Measurements from ENCODE around the gene CLRN1. TPM values are rescaled to one million over a fixed set of nuclear protein-coding genes. Genes with fewer than 3 reads are reported as not detected.

Gene CLRN1
- total RNA-seq, 1 donor from 2014 or later: not detected

GRCh38 chr3:151012753-151013152 lies 40.2 kb upstream of the CLRN1 start:
- TF ChIP-seq CTCF (conservative IDR thresholded peaks at IDR 0.05): no peak
- no peak for DNase-seq (ENCODE audit: extremely low spot score, unreplicated experiment)
- H3K9me3 Mint-ChIP-seq: no peaks in the 10 kb centered on the region
- no peaks in the 10 kb centered on the region for H3K4me1 Mint-ChIP-seq (ENCODE audit: unreplicated experiment)
- H3K4me3 Mint-ChIP-seq: no peak overlapping the region
- no peaks in the 10 kb centered on the region for H3K27me3 Mint-ChIP-seq
- H3K36me3 Mint-ChIP-seq: no peaks in the 10 kb centered on the region
- H3K27ac Mint-ChIP-seq: no peak overlapping the region

GRCh38 chr3:151011427-151011826 lies 38.9 kb upstream of the CLRN1 start:
- no peaks in the 10 kb centered on the region for H3K9me3 Mint-ChIP-seq
- H3K36me3 Mint-ChIP-seq: no peaks in the 10 kb centered on the region
- no peak for DNase-seq (ENCODE audit: extremely low spot score, unreplicated experiment)
- H3K27me3 Mint-ChIP-seq: peaks cover 3% of the 10 kb centered on the region
- H3K4me1 Mint-ChIP-seq (ENCODE audit: unreplicated experiment): no peaks in the 10 kb centered on the region
- TF ChIP-seq CTCF (conservative IDR thresholded peaks at IDR 0.05): no peak
- no peak overlapping the region for H3K27ac Mint-ChIP-seq
- no peak overlapping the region for H3K4me3 Mint-ChIP-seq

GRCh38 chr3:151009981-151010380 lies 37.5 kb upstream of the CLRN1 start:
- Mint-ChIP-seq H3K4me3 (no peak overlapping the region), H3K27ac (no peak overlapping the region), H3K36me3 (no peaks in the 10 kb centered on the region), H3K27me3 (peaks cover 6% of the 10 kb centered on the region), H3K9me3 (no peaks in the 10 kb centered on the region), H3K4me1 (ENCODE audit: unreplicated experiment) (no peaks in the 10 kb centered on the region)
- no peak for TF ChIP-seq CTCF (conservative IDR thresholded peaks at IDR 0.05)
- DNase-seq (ENCODE audit: extremely low spot score, unreplicated experiment): no peak

- H3K27ac Mint-ChIP-seq: no peak overlapping the region
- H3K27me3 Mint-ChIP-seq: peaks cover 6% of the 10 kb centered on the region
- no peaks in the 10 kb centered on the region for H3K4me1 Mint-ChIP-seq (ENCODE audit: unreplicated experiment)
- H3K36me3 Mint-ChIP-seq: no peaks in the 10 kb centered on the region
- H3K9me3 Mint-ChIP-seq: no peaks in the 10 kb centered on the region
- no peak for TF ChIP-seq CTCF (conservative IDR thresholded peaks at IDR 0.05)
- no peak overlapping the region for H3K4me3 Mint-ChIP-seq
- no peak for DNase-seq (ENCODE audit: extremely low spot score, unreplicated experiment)
Observed at GRCh38 chr3:151009430-151009829, 36.9 kb upstream of the CLRN1 start.

GRCh38 chr3:151008699-151009098 lies 36.2 kb upstream of the CLRN1 start:
- Mint-ChIP-seq H3K27me3 (peaks cover 6% of the 10 kb centered on the region), H3K36me3 (no peaks in the 10 kb centered on the region), H3K4me3 (no peak overlapping the region), H3K9me3 (no peaks in the 10 kb centered on the region), H3K27ac (no peak overlapping the region), H3K4me1 (ENCODE audit: unreplicated experiment) (no peaks in the 10 kb centered on the region)
- DNase-seq (ENCODE audit: extremely low spot score, unreplicated experiment): no peak
- peak; percentile 38 for TF ChIP-seq CTCF (conservative IDR thresholded peaks at IDR 0.05)

- Mint-ChIP-seq H3K36me3 (no peaks in the 10 kb centered on the region), H3K9me3 (peaks cover 4% of the 10 kb centered on the region), H3K4me3 (no peak overlapping the region), H3K27me3 (peaks cover 6% of the 10 kb centered on the region), H3K4me1 (ENCODE audit: unreplicated experiment) (peaks cover 7% of the 10 kb centered on the region), H3K27ac (no peak overlapping the region)
- no peak for DNase-seq (ENCODE audit: extremely low spot score, unreplicated experiment)
- no peak for TF ChIP-seq CTCF (conservative IDR thresholded peaks at IDR 0.05)
Observed at GRCh38 chr3:151003768-151004134, 31.2 kb upstream of the CLRN1 start.
